NB4 (cell line): ENCODE measurements around the gene DCUN1D2.

Experiments used
- MYC ChIP-seq: IDR thresholded peaks from 2 replicates; pipeline ENCODE4 v1.6.1; 2011; ENCODE audit warnings: low read depth, low read length
- POLR2A ChIP-seq: IDR thresholded peaks from 2 replicates; pipeline ENCODE4 v1.6.1; 2011; ENCODE audit warnings: mild to moderate bottlenecking; ENCODE audit not compliant: insufficient read length; ENCODE audit errors: extremely low read depth
- TF ChIP-seq, protein P1 (sequence below): IDR thresholded peaks from one replicate; pipeline ENCODE4 v1.5.1; 2012; ENCODE audit warnings: low read depth, low read length
- TF ChIP-seq, protein P2 (sequence below): IDR thresholded peaks from 2 replicates; pipeline ENCODE4 v1.6.1; 2011; ENCODE audit warnings: low read depth, low read length

GRCh38 chr13:113461022-113461751 lies 29.3 kb downstream of the DCUN1D2 start:
- TF ChIP-seq, protein P1, sequence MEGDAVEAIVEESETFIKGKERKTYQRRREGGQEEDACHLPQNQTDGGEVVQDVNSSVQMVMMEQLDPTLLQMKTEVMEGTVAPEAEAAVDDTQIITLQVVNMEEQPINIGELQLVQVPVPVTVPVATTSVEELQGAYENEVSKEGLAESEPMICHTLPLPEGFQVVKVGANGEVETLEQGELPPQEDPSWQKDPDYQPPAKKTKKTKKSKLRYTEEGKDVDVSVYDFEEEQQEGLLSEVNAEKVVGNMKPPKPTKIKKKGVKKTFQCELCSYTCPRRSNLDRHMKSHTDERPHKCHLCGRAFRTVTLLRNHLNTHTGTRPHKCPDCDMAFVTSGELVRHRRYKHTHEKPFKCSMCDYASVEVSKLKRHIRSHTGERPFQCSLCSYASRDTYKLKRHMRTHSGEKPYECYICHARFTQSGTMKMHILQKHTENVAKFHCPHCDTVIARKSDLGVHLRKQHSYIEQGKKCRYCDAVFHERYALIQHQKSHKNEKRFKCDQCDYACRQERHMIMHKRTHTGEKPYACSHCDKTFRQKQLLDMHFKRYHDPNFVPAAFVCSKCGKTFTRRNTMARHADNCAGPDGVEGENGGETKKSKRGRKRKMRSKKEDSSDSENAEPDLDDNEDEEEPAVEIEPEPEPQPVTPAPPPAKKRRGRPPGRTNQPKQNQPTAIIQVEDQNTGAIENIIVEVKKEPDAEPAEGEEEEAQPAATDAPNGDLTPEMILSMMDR: no peak
- TF ChIP-seq POLR2A (no peak), MYC (no peak)
- TF ChIP-seq, protein P2, sequence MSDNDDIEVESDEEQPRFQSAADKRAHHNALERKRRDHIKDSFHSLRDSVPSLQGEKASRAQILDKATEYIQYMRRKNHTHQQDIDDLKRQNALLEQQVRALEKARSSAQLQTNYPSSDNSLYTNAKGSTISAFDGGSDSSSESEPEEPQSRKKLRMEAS: no peak
